LNCAP (cell line): ENCODE measurements around the gene WDR27.

Source experiments
- TF ChIP-seq, protein P1 (sequence below): fragments of 450-650 bp; IDR thresholded peaks from 2 replicates; pipeline ENCODE4 v1.5.1; 2017; ENCODE audit warnings: mild to moderate bottlenecking

The WDR27 gene

GRCh38 chr6:169638388-169638787 lies 63.4 kb downstream of the WDR27 start:
- TF ChIP-seq, protein P1, sequence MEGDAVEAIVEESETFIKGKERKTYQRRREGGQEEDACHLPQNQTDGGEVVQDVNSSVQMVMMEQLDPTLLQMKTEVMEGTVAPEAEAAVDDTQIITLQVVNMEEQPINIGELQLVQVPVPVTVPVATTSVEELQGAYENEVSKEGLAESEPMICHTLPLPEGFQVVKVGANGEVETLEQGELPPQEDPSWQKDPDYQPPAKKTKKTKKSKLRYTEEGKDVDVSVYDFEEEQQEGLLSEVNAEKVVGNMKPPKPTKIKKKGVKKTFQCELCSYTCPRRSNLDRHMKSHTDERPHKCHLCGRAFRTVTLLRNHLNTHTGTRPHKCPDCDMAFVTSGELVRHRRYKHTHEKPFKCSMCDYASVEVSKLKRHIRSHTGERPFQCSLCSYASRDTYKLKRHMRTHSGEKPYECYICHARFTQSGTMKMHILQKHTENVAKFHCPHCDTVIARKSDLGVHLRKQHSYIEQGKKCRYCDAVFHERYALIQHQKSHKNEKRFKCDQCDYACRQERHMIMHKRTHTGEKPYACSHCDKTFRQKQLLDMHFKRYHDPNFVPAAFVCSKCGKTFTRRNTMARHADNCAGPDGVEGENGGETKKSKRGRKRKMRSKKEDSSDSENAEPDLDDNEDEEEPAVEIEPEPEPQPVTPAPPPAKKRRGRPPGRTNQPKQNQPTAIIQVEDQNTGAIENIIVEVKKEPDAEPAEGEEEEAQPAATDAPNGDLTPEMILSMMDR = no peak

GRCh38 chr6:169635345-169635744 lies 66.5 kb downstream of the WDR27 start:
- TF ChIP-seq, protein P1 = no peak

GRCh38 chr6:169632841-169633240 lies 69.0 kb downstream of the WDR27 start:
- TF ChIP-seq, protein P1 = no peak

DNA sequence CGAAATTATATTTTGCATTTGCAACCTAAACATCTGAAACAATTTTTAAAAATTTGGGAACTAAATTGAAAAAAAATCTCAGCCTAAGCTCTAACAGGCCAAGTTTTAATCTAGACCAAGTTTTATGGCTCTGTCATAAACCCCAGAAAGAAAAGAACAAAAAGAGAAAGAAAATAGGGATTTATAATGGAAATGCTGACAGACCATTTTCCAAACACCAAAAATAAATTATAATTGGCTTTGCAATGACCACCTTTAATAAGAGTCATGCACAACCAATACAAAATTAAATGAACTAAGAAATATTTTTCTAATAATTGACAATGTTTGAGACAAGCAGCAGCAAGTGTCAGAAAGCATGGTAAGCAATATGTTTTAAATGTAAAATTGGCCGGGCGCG lies 72.6 kb downstream of the WDR27 start:
- TF ChIP-seq, protein P1 = no peak

DNA sequence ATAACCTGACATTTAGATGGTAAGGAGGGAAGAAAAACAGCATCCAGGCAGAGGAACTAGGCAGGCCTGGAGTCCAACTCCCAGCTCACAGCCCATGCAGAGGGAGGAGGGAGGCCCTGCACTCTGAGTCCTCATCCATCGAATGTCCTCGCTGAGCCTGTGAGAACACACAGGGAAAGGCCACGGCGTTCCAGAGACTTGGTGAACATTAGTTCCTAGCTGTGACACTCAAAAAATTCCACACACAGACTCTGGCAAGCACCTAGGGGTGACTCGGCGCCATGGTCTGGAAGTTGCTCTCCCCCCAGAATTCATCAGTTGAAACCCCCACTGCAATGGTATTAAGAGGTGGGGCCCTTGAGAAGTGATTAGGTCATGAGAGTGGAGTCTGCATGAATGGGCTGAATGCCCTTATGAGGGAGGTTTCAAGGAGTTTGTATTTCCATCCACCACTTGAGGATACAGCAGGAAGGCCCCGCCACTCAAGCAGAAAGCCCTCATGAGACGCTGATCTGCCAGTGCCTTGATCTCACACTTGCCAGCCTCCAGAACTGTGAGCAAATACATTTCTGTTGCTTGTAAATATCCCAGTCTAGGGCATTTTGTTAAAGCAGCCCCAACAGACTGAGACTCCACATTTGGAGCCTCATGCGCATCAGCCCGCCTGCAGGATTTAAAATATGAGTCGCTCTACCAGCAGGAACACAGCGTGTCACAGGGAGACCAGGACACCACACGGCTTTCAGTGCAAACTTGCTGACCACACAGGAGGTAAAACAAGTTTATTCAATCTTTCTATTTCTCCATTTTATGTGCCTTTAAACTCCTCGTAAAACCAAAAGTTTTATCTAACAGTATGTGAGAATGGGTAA lies 73.9 kb downstream of the WDR27 start:
- TF ChIP-seq, protein P1 = no peak

DNA sequence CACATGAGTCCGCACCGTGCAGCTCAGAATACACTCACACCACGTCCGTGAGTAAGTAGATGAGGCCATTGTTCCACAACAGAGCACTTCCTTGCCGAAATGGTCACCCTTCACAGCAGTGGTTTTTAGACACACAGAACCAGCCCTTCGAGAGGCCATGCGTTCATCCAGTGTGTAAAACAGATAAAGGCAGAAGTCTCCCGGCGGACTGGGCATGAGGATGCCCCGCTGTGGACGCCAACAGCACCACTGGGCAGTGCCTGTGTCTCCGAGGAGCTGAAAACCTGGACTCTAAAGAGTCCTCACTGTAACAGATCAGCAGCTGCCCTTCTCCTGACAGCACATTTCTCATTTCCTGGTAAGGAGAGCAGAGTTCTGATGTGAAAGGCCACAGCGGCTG lies 75.2 kb downstream of the WDR27 start:
- TF ChIP-seq, protein P1 = no peak

DNA sequence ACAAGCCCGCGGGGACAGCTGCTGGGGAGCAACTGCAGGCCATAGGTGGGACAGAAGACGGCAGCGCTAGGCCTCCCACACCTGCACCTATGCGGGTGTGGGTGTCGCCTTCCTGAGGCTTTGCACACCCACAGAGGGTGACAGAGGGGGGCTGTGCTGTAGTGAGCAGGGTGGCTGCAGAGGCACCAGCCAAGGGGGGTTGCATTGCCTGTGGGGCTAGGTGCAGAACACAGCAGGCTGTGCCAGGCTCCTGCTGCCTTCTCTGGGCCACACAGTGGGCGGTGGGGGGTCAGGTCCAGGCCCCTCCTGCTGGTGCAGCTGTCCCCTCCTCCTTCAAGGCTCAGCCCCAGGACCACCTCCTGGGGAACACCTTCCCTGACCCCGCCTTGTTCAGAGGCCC lies 75.7 kb downstream of the WDR27 start:
- TF ChIP-seq, protein P1 = no peak
